G401.6 (cell line): Measurements from ENCODE around the gene IFIH1.

Source experiments
- FAIRE-seq: peaks from 2 replicates; lab custom pipeline; 2012; peaks lifted over from hg19 to GRCh38; lab: Jason Lieb, UNC

IFIH1 gene

GRCh38 chr2:162318328-162319180 is at the start of gene IFIH1:
Gene IFIH1 (minus strand): TSS chr2:162318684. CDS start chr2:162318307, 377 bp downstream.
- no peak for FAIRE-seq

- no peak for FAIRE-seq
Measured at GRCh38 chr2:162365392-162365791, 46.9 kb upstream of the IFIH1 start.

DNA sequence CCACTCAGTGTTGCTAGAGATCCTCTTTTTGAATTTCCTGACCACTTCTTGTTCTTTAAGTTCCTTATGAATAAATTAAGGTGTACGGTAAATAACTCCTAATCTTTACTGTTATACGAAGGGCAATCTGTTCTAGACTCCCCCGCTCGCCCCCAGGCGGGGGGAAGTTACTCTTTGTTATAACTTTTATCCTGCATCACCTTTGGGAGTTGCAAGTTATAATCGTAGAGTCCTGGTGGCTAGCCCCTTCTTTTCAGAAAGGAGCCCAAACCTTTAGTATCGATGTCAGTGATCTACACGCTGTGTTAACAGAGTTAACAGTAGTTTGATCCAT is 26.1 kb upstream of the IFIH1 start:
- FAIRE-seq, result no peak

DNA sequence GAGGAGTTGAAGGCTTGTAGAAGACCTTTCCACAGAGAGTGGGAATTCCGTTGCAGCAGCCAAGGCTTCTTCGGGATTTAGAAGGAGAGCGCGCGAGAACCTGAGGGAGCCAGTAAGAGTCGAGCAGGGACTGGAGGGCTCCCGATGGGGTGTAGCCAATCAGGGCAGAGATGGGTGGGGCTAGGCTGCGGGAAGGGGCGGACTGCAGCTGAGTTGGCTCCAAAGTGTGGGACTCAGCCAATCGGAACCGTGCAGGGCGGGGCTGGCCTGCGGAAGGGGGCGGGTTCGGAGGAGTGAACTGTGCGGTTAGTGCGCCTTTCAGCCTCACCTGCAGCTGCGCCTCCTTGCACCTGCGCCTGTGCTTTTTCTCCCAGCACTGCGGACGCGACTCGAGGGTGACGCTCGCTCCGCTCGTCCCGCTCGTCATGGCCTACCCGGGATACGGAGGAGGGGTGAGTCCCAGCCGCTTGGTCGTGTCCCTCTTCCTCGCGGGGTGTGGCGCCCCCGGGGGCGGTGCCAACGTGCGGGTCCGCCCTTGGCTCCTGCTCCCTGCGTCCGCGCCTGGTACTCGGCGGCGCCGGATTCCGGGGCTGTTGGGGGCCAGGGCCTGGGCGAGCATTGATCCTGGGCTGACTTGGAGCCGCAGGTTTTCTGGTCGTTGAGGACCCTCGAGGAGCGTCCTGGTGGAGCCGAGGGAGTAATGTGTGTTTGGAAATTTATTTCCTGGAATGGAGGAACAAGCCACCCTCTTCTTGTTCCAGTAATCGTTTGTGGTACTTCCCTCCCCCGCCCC is 25.5 kb upstream of the IFIH1 start, which contains the start of gene GCA:
Gene GCA, plus strand, starts transcription at position 309 of the 793 bp plus-strand sequence. Its CDS starts 117 bp downstream, at position 426.
- FAIRE-seq, result no peak

- no peak for FAIRE-seq
Measured at GRCh38 chr2:162343492-162343823, 25.0 kb upstream of the IFIH1 start.

- FAIRE-seq, result no peak
Measured at GRCh38 chr2:162342841-162343240, 24.4 kb upstream of the IFIH1 start.

GRCh38 chr2:162342321-162342720 is 23.8 kb upstream of the IFIH1 start:
- no peak for FAIRE-seq

GRCh38 chr2:162340822-162341221 is 22.3 kb upstream of the IFIH1 start:
- no peak for FAIRE-seq

DNA sequence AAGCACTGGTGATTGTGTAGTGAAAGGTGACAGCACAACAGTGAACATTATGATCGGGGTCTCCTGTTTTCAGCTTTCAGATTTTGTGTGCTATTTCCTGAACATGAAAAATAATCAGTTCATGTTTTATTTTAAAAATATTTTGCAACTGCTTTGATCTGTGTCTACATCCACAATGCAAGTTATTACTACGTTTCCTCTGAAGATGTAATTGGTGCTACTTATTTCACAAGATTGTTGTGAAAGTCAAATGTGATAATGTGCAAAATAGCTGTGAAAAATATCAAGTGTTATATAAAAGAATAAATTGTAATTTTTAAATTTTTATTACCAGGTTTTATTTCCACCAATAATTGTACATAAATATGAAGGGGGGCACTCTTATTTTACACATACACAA is 19.4 kb upstream of the IFIH1 start:
- no peak for FAIRE-seq

DNA sequence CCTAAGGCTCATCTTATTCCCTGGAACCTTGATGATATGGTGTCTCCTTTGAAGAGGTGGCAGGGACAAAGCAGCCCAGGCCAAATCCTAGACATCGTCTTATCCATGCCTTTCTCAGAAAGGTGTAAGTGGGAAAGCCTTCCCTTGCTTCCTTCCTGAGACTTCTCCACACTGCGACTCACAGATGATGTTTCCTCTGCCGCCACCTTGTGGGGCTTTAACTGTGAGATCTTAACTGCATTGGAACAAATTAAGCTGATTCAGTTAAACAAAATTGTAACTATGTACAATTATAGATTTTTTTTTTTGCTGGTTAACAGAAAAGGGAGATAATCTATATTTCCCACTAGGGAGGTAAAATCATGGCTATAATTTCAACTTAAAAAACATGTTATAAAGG is 15.5 kb upstream of the IFIH1 start:
- FAIRE-seq, result no peak

DNA sequence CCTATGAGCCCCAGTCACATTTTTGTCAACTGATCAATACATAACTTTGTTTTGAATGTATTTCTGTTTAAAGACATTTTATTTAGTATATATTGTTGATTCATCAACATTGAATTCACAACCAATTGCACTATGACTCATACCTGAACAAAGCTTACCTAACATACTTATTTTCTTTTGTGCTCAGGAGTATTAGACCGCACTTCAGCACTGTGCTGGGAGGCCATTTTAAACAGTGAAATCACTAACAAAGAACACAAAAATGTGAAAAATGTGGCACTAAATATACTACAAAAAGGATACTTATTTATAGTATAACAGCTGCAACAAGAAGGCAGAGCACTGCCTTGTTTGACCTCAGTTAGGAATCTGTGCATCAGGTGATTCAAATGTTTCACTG is 12.4 kb upstream of the IFIH1 start:
- no peak for FAIRE-seq

- no peak for FAIRE-seq
Measured at GRCh38 chr2:162328424-162329157, 10.1 kb upstream of the IFIH1 start.

- no peak for FAIRE-seq
Measured at GRCh38 chr2:162327806-162328205, 9.3 kb upstream of the IFIH1 start.

DNA sequence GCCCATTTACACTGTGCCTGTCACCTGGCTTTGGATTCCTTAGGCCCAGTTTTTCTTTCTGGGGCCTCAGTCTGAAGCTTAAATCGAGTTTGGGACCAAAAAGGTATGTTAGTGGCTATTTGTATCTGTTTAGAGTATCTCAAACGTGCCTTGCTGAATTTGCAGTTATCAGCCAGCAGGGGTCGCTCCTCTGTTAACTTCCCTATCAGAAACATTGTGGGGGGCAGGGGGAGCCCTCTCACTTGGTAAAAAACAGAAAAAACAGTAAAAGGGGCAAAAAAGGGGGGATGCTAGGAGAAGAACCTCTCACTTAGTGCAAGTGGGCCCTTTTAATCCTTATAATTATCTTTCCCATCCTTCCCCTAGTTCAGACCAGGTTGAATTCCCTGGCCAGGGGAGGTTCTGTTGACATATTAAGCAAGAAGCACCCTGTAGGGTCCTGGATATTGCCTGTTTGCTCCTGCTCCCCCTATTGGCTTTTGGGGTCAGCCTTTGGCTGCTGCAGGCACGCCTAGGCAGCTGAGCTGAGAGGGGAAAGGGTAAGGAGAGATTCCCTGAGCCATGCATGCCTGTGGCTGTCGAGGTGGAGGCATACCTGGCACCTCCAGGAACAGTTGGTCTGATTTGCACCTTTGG is 8.8 kb upstream of the IFIH1 start:
- no peak for FAIRE-seq

DNA sequence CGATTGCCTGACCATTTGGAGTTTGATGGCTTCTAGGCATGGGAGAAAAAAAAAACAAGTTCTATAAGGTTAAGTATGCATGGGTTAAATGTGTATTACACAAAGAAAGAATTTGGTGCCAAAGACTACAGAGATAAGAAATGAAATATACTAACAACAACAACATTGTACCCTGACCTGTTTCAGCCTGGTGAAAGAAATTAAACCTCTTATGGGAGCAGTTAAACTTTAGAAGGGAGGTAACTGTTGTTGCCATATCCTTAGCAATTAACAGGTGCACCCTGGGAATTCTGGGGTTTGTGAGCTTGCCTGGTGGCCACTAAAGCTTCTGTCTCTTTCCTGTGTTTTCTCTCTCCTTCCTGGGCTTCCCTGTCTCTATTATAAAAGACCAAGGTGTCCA is 6.5 kb upstream of the IFIH1 start:
- FAIRE-seq, result no peak

- FAIRE-seq, result no peak
Measured at GRCh38 chr2:162320864-162321517, 2.5 kb upstream of the IFIH1 start.

DNA sequence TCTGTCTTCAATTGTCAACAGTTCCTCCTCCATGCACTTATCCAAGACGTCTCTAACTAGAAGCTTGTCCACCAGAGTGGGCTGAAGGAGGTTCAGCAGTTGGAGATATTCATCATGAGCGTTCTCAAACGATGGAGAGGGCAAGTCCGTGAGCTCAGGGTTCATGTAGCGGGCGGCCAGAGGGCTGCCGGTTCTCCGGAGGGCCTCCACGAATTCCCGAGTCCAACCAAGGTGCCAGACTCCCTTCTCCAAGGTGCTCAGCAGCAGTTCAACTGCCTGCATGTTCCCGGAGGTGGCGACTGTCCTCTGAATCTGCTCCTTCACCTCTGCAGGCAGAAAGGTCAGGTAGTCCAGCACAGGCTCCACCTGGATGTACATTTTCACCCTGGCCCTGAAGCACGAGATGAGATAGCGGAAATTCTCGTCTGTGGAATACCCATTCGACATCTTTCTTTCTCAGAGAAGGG is 590 bp downstream of the IFIH1 start:
- FAIRE-seq, result no peak

DNA sequence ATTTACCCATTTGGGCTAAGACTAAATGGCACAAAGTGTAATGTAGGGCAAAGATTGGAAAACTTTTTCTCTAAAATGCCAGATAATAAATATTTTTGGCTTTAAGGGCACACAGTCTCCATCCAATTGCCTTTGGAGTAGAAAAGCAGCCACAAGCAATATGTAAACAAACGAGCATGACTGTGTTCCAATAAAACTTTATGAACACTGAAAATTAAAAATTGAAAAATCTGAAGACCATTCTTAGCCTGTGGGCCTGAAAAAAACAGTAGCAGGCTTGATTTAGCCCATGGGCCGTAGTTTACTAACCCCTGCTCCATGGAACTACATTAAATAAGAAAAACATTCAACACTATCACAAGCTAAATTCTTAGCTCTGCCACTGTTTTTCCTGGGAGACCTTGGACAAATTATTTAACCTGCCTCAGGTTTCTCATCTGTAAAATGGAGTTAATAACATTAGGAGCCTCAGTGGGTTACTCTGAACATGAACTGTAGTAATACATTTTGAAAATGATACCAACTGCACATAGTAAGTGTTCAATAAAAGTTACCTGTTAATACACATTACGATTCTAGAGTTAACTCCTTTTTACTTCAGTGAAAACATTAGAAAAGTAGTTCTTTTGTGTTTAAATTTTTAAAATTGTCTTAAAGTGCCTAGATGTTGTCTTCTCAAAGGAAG is 1.3 kb downstream of the IFIH1 start:
- no peak for FAIRE-seq

GRCh38 chr2:162316590-162316989 is 1.9 kb downstream of the IFIH1 start:
- no peak for FAIRE-seq

DNA sequence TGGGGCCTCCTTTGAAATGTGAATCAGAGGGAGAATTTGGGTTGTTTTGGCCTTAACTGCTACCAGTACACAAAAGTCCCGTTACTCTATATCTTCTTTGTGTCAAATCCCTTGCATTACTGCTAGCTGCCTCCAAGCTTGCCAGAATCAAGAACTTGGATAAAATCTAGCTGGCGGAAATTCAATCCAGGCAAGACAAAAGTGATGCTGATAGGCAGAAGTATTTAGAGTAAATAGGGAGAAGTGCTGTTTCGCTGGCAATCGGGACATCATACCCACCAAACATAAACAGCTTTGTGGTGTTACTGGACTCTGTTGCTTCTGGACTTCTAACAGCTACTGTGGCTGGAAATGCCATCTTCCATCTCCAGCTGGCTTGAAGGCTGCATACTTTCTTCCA is 2.5 kb downstream of the IFIH1 start:
- FAIRE-seq, result no peak

- FAIRE-seq, result no peak
Measured at GRCh38 chr2:162312853-162313252, 5.6 kb downstream of the IFIH1 start.
